GM18526 (cell line): ENCODE measurements around the gene ACP1.

Experiments
- POLR2A ChIP-seq: IDR thresholded peaks from 3 replicates; pipeline ENCODE4 v1.6.1; 2011; ENCODE audit not compliant: insufficient read length; ENCODE audit errors: extremely low read depth

ACP1 gene

GRCh38 chr2:246489-247144, 18.1 kb upstream of the ACP1 start:
- TF ChIP-seq POLR2A: no peak

GRCh38 chr2:248724-249123, 16.0 kb upstream of the ACP1 start:
- TF ChIP-seq POLR2A: no peak

GRCh38 chr2:249538-250042, 15.2 kb upstream of the ACP1 start:
- TF ChIP-seq POLR2A: no peak

GRCh38 chr2:252001-252602, 12.6 kb upstream of the ACP1 start:
- no peak for TF ChIP-seq POLR2A

GRCh38 chr2:253202-253638, 11.5 kb upstream of the ACP1 start:
- TF ChIP-seq POLR2A: no peak

GRCh38 chr2:254241-254640, 10.5 kb upstream of the ACP1 start:
- TF ChIP-seq POLR2A: no peak

- no peak for TF ChIP-seq POLR2A
Observed at GRCh38 chr2:255195-255594, 9.6 kb upstream of the ACP1 start.

GRCh38 chr2:256094-256493, 8.7 kb upstream of the ACP1 start:
- no peak for TF ChIP-seq POLR2A

GRCh38 chr2:257429-257828, 7.3 kb upstream of the ACP1 start:
- TF ChIP-seq POLR2A: no peak

GRCh38 chr2:257842-258241, 6.9 kb upstream of the ACP1 start:
- TF ChIP-seq POLR2A: no peak

- TF ChIP-seq POLR2A: no peak
Observed at GRCh38 chr2:258933-259332, 5.8 kb upstream of the ACP1 start.

GRCh38 chr2:259789-260331, 4.9 kb upstream of the ACP1 start:
- TF ChIP-seq POLR2A: no peak

- no peak for TF ChIP-seq POLR2A
Observed at GRCh38 chr2:260507-261161, 4.1 kb upstream of the ACP1 start.

- no peak for TF ChIP-seq POLR2A
Observed at GRCh38 chr2:262117-262516, 2.6 kb upstream of the ACP1 start.

- TF ChIP-seq POLR2A: no peak
Observed at GRCh38 chr2:263022-263738, 1.6 kb upstream of the ACP1 start.
